Lower leg skin (tissue), 3 donors: ENCODE results near the gene NR6A1.

Source experiments
- POLR2A ChIP-seq, 2 donors: fragments of 450-650 bp; IDR thresholded peaks; one replicate each; pipeline ENCODE4 v1.6.1; 2016 to 2017; ENCODE audit warnings: antibody characterized with exemption in 2 of 2, mild to moderate bottlenecking in 1 of 2, moderate library complexity in 1 of 2
- TF ChIP-seq, protein P1 (sequence below), 3 donors: fragments of 450-650 bp; IDR thresholded peaks; one replicate each; pipeline ENCODE4 v1.5.1; 2016; ENCODE audit warnings: antibody characterized with exemption in 3 of 3, mild to moderate bottlenecking in 3 of 3, moderate library complexity in 2 of 3

DNA sequence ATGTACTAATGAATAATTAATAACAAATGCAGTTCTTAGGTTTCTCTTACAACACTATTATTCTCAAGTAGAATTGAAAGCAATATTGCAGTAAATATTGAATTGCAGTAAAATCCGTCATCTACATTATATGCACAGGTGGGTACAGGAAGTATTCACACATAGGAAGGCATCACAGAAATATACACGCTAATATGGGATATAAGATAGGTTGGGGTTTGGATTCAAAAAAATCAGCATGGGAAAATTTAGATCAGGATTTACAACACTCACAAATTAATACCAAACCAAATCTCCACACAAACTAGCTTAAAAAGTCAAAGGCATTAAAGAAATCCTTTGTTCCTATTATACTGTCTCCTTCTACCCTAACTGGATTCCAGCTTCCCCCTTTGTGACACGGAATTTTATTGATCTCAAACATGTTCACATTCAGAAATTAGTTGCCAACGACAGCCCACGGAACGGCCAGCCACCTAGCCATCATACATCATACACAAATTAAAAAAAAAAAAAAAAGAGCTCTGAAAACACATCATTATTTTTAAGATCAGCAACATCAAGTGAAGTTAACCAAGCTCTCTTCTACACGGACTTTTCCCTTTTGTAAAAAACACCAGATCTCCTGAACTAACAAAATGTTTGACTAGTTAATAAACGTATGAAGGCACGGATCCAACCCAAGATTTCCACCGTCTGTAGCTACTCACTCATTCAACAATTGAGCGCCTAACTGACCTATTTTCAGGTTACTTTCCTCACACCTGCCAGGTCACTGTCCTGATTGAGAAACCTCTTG lies 2.2 kb downstream of the NR6A1 start:
- TF ChIP-seq, protein P1, sequence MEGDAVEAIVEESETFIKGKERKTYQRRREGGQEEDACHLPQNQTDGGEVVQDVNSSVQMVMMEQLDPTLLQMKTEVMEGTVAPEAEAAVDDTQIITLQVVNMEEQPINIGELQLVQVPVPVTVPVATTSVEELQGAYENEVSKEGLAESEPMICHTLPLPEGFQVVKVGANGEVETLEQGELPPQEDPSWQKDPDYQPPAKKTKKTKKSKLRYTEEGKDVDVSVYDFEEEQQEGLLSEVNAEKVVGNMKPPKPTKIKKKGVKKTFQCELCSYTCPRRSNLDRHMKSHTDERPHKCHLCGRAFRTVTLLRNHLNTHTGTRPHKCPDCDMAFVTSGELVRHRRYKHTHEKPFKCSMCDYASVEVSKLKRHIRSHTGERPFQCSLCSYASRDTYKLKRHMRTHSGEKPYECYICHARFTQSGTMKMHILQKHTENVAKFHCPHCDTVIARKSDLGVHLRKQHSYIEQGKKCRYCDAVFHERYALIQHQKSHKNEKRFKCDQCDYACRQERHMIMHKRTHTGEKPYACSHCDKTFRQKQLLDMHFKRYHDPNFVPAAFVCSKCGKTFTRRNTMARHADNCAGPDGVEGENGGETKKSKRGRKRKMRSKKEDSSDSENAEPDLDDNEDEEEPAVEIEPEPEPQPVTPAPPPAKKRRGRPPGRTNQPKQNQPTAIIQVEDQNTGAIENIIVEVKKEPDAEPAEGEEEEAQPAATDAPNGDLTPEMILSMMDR (IDR thresholded peaks at IDR 0.05) = no peak
- no peak for TF ChIP-seq POLR2A (IDR thresholded peaks at IDR 0.05)
